ENCODE data around the gene ZNF284.

DNA sequence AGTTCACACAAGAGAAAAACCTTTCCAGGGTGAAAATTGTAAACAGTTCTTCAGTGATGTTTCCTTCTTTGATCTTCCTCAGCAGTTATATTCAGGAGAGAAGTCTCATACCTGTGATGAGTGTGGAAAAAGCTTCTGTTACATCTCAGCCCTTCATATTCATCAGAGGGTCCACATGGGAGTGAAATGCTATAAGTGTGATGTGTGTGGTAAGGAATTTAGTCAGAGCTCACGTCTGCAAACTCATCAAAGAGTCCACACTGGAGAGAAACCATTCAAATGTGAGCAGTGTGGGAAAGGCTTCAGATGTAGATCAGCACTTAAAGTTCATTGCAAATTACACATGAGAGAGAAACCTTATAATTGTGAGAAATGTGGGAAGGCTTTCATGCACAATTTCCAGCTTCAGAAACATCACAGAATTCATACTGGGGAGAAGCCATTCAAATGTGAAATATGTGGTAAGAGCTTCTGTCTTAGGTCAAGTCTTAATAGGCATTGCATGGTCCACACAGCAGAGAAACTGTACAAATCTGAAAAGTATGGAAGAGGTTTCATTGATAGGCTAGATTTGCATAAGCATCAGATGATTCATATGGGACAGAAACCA lies 39.9 kb upstream of the ZNF284 start:
- TF ChIP-seq POLR2A (IDR thresholded peaks at IDR 0.05; ENCODE audit: low read depth, low read length) (no peak), TAF1 (IDR thresholded peaks at IDR 0.05; ENCODE audit: borderline replicate concordance, low read depth, low read length) (no peak)
